DND-41 (cell line): ENCODE data around the gene WRAP73.

Experiments
- ATAC-seq: fragments of 200-7000 bp; cut with Tn5 transposase; 3 replicates; pipeline ENCODE4 v1.9.1; 2021; ENCODE audit warnings: low read depth; ENCODE audit not compliant: insufficient read depth
- DNase-seq: peaks from one replicate; pipeline ENCODE4 v3.0.0-alpha.2; 2020
- H2AFZ ChIP-seq: 2 replicates; pipeline ENCODE4 v1.6.0; 2012; ENCODE audit warnings: low read depth, low read length
- H3K27ac ChIP-seq: 2 replicates; pipeline ENCODE4 v1.5.1; 2012; ENCODE audit warnings: low read length, inconsistent platforms
- H3K27me3 ChIP-seq: fragments of 200-600 bp; sonication (generic); 2 replicates; pipeline ENCODE4 v1.6.0; 2012; ENCODE audit warnings: low read length, mild to moderate bottlenecking, inconsistent platforms; ENCODE audit not compliant: insufficient read depth, poor library complexity
- H3K36me3 ChIP-seq: 2 replicates; pipeline ENCODE4 v1.5.1; 2012; ENCODE audit warnings: low read length, inconsistent platforms; ENCODE audit not compliant: insufficient read depth
- H3K4me1 ChIP-seq: 2 replicates; pipeline ENCODE4 v1.5.1; 2012; ENCODE audit warnings: mild to moderate bottlenecking, low read length; ENCODE audit not compliant: insufficient read depth
- H3K4me2 ChIP-seq: 2 replicates; pipeline ENCODE4 v1.6.0; 2012; ENCODE audit warnings: mild to moderate bottlenecking, moderate library complexity, low read length, inconsistent platforms; ENCODE audit not compliant: insufficient read depth
- H3K4me3 ChIP-seq, 2 experiments: fragments of 200-600 bp in 1 of 2; shearing (Covaris generic) in 1 of 2; 2 replicates each; pipeline ENCODE4 v1.5.1; 2012 to 2016; ENCODE audit warnings: inconsistent platforms in 2 of 2, low read length in 2 of 2, mild to moderate bottlenecking in 2 of 2, low read depth in 1 of 2, moderate library complexity in 1 of 2
- H3K79me2 ChIP-seq: 2 replicates; pipeline ENCODE4 v1.6.0; 2012; ENCODE audit warnings: low read length, inconsistent platforms; ENCODE audit not compliant: insufficient read depth
- H3K9ac ChIP-seq: 2 replicates; pipeline ENCODE4 v1.6.0; 2012; ENCODE audit warnings: low read depth, mild to moderate bottlenecking, inconsistent platforms, low read length, moderate library complexity
- H3K9me3 ChIP-seq: 2 replicates; pipeline ENCODE4 v1.5.1; 2012; ENCODE audit warnings: low read length, moderate library complexity, mild to moderate bottlenecking, inconsistent platforms; ENCODE audit not compliant: insufficient read depth, severe bottlenecking
- H4K20me1 ChIP-seq: 2 replicates; pipeline ENCODE4 v1.6.0; 2012; ENCODE audit warnings: low read length; ENCODE audit not compliant: insufficient read depth
- EZH2 ChIP-seq: IDR thresholded peaks from 3 replicates; pipeline ENCODE4 v1.6.1; 2012; ENCODE audit warnings: borderline replicate concordance, low read depth, mild to moderate bottlenecking, moderate library complexity, low read length, inconsistent platforms; ENCODE audit not compliant: severe bottlenecking
- TF ChIP-seq, protein P1 (sequence below): IDR thresholded peaks from 2 replicates; pipeline ENCODE4 v1.5.1; 2012; ENCODE audit warnings: borderline replicate concordance, low read length, moderate library complexity, mild to moderate bottlenecking; ENCODE audit not compliant: poor library complexity, severe bottlenecking; ENCODE audit errors: extremely low read depth

WRAP73 gene

DNA sequence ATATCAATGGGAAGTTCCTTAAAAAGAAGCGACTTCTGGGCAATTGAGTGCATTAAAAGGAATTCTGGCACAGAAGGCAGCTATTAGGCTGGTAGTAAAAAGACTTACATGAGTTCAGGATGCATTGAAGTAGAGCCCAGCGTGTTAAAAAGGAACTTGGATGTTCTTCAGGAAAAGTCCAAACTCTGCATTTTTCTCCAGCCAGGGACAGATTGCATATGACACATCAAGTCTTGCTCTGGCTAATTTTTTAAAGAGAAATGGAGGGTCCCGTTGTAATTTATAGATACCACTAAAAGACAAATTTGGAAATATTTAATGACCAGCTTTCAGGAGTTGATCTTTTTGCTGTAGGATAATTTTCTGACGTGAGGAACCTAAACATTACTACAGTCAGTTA lies 23.9 kb downstream of the WRAP73 start:
- Histone ChIP-seq H3K4me3 (peak overlapping the region in 1 of 2 experiments; percentile 97; a peak in 1 of 4 replicates), H2AFZ (no peak overlapping the region), H3K4me1 (peaks cover 24% of the 10 kb centered on the region), H3K9ac (peak overlapping the region; percentile 59; the same call in 1 of the 2 replicates), H3K27me3 (no peaks in the 10 kb centered on the region), H3K36me3 (peaks cover 37% of the 10 kb centered on the region), H3K9me3 (no peaks in the 10 kb centered on the region), H3K27ac (no peak overlapping the region), H4K20me1 (peaks cover 12% of the 10 kb centered on the region; the same call in 1 of the 2 replicates), H3K4me2 (peak overlapping the region; percentile 92), H3K79me2 (peaks cover 9% of the 10 kb centered on the region)
- DNase-seq (no peak), ATAC-seq (no peak)
- TF ChIP-seq, protein P1, sequence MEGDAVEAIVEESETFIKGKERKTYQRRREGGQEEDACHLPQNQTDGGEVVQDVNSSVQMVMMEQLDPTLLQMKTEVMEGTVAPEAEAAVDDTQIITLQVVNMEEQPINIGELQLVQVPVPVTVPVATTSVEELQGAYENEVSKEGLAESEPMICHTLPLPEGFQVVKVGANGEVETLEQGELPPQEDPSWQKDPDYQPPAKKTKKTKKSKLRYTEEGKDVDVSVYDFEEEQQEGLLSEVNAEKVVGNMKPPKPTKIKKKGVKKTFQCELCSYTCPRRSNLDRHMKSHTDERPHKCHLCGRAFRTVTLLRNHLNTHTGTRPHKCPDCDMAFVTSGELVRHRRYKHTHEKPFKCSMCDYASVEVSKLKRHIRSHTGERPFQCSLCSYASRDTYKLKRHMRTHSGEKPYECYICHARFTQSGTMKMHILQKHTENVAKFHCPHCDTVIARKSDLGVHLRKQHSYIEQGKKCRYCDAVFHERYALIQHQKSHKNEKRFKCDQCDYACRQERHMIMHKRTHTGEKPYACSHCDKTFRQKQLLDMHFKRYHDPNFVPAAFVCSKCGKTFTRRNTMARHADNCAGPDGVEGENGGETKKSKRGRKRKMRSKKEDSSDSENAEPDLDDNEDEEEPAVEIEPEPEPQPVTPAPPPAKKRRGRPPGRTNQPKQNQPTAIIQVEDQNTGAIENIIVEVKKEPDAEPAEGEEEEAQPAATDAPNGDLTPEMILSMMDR, result no peak
- no peak for TF ChIP-seq EZH2

DNA sequence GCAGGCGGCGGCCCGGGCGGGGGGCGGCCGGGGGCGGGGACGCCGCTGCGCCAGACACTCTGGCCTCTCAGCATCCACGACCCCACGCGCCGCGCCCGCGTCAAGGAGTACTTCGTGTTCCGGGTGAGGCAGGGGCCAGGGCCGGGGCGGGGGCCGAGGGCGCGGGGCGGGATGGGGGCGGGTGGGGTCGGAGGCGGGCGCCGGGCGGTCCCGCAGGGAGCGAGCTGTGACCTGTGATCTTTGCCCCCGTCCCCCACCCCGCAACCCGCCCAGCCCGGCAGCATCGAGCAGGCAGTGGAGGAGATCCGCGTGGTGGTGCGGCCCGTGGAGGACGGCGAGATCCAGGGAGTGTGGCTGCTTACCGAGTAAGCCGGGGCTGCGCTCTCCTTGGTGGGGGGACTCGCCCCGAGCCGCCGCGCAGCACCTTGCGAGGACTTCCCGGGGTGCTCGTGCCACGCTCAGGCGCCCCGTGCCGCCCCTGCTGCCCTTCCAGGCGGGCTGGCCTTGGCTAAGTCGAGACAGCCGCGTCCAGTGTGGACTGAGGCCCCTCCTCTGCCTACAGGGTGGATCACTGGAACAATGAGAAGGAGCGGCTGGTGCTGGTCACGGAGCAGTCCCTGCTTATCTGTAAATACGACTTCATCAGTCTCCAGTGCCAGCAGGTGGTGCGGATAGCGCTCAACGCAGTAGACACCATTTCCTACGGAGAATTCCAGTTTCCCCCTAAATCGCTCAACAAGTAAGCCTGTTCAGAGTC lies 24.6 kb downstream of the WRAP73 start:
- no peak for TF ChIP-seq EZH2
- TF ChIP-seq, protein P1, result no peak
- Histone ChIP-seq H3K36me3 (peaks cover 31% of the 10 kb centered on the region), H3K4me3 (peak overlapping the region; percentile 34 to 97; a peak in 3 of 4 replicates), H4K20me1 (peaks cover 8% of the 10 kb centered on the region; the same call in 1 of the 2 replicates), H3K79me2 (peaks cover 9% of the 10 kb centered on the region), H3K4me1 (peaks cover 24% of the 10 kb centered on the region), H3K9me3 (no peaks in the 10 kb centered on the region), H3K9ac (peak overlapping the region; percentile 59), H3K27ac (peak overlapping the region; percentile 41), H3K4me2 (peak overlapping the region; percentile 92), H2AFZ (peak overlapping the region; percentile 45; the same call in 1 of the 2 replicates), H3K27me3 (no peaks in the 10 kb centered on the region)
- ATAC-seq (peak; percentile 20), DNase-seq (no peak)

DNA sequence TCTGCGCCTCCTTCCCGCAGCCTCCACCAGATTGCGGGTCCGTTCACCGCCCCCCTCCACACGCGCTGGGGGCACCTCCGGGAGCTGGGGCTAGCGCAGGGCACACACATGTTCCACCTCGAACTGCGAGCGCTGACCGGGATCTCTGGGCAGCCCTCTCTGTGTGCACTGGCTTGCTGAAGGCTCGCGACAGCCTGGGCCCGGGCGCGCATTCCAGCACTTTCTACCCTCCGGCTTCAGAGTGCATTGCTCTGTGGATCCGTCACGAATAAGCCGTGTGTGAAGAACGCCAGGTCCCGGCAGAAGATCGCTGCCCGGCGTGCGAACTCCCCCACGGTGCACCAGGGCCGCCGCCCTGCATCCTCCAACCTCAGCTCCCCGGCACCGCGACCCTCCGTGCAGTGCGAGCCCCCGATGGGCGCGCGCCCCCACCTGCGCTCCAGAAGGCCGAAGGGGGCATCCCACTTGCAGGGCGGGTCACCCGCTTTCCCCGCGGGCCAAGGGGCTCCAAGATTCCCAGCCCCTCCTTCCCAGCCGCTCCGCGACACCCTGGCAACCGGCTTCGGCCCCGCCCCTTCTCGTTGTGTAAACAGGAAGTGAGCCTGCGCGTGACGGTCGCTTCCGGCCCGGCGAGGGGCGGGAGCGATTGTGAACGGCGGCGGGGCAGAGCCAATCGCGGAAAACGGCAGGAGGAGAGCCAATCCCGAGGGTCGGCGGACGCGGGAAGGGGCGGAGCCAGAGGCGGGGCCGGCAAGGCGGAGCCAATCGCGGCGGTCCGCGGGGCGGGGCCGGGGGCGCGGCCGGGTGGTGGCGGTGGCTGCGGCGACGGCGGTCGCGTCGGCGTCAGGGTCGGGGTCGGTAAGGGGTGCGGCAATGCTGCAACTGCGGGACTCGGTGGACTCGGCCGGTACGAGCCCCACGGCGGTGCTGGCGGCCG lies 25.4 kb downstream of the WRAP73 start, which contains the start of gene TPRG1L:
Gene TPRG1L, plus strand, starts transcription at position 816 of the 937 bp plus-strand sequence. Its CDS starts 58 bp downstream, at position 874.
- TF ChIP-seq, protein P1, result no peak
- TF ChIP-seq EZH2, result no peak
- Histone ChIP-seq H3K9ac (peak within 1 kb of the TSS; percentile 59), H3K27ac (peak within 1 kb of the TSS; percentile 70), H3K79me2 (peaks cover 9% of the 10 kb centered on the region), H4K20me1 (peaks cover 5% of the 10 kb centered on the region; the same call in 1 of the 2 replicates), H3K4me2 (peak within 1 kb of the TSS; percentile 92), H3K36me3 (peaks cover 22% of the 10 kb centered on the region), H3K9me3 (no peaks in the 10 kb centered on the region), H3K4me1 (peaks cover 24% of the 10 kb centered on the region), H3K27me3 (no peaks in the 10 kb centered on the region), H2AFZ (peak within 1 kb of the TSS; percentile 94), H3K4me3 (peak within 1 kb of the TSS; percentile 92 to 97)
- ATAC-seq (peak; percentile 94), DNase-seq (peak; percentile 98)
